Esophagus muscularis mucosa (tissue), 4 donors: ENCODE results near the gene SH2D5. TPM values are rescaled to one million over a fixed set of nuclear protein-coding genes. Genes with fewer than 3 reads are reported as not detected.

Source experiments
- DNase-seq: peaks from one replicate; pipeline ENCODE4 v3.0.0-alpha.2; 2017; ENCODE audit errors: extremely low spot score
- H3K27ac ChIP-seq, 4 donors: fragments of 200-600 bp; sonication (generic); replicated peaks in 1 of 4; 1 replicate in 3 of 4; 2 replicates in 1 of 4; pipeline ENCODE4 v1.5.1; 2016 to 2019; ENCODE audit warnings: mild to moderate bottlenecking in 1 of 4
- H3K27me3 ChIP-seq, 4 donors: fragments of 200-600 bp; sonication (generic); one replicate each; pipeline versions ENCODE4 v1.5.1 to v1.6.0; 2016 to 2019
- H3K36me3 ChIP-seq, 4 donors: fragments of 200-600 bp; sonication (generic); one replicate each; pipeline ENCODE4 v1.5.1; 2016 to 2019
- H3K4me1 ChIP-seq, 4 donors: fragments of 200-600 bp; sonication (generic); one replicate each; pipeline ENCODE4 v1.5.1; 2016 to 2019
- H3K4me3 ChIP-seq, 4 donors: fragments of 200-600 bp; sonication (generic); 1 replicate in 2 of 4; 2 replicates in 2 of 4; pipeline ENCODE4 v1.5.1; 2016 to 2019; ENCODE audit warnings: mild to moderate bottlenecking in 4 of 4, moderate library complexity in 1 of 4
- H3K9me3 ChIP-seq, 4 donors: fragments of 200-600 bp; sonication (generic); 1 replicate in 3 of 4; 2 replicates in 1 of 4; pipeline ENCODE4 v1.5.1; 2016 to 2019
- CTCF ChIP-seq, 3 experiments: fragments of 200-600 bp in 2 of 3; fragments of 450-650 bp in 1 of 3; sonication (generic) in 2 of 3; IDR thresholded peaks; one replicate each; pipeline ENCODE4 v1.5.1; 2017 to 2019; ENCODE audit warnings: antibody characterized with exemption in 3 of 3, mild to moderate bottlenecking in 2 of 3, moderate library complexity in 1 of 3
- EP300 ChIP-seq: sonication (generic); formaldehyde crosslinking; IDR thresholded peaks from one replicate; pipeline ENCODE4 v1.6.1; 2017; ENCODE audit warnings: antibody characterized with exemption
- POLR2A ChIP-seq: fragments of 450-650 bp; IDR thresholded peaks from one replicate; pipeline ENCODE4 v1.6.1; 2017; ENCODE audit warnings: antibody characterized with exemption, moderate library complexity, mild to moderate bottlenecking, low read depth
- POLR2AphosphoS5 ChIP-seq, 2 donors: sonication (generic); formaldehyde crosslinking; IDR thresholded peaks; one replicate each; pipeline ENCODE4 v1.6.1; 2017; ENCODE audit warnings: antibody characterized with exemption in 2 of 2
- WGBS: methylation state at CpG from one replicate; pipeline ENCODE4 v1.1.5; 2018; 5-methylcytosine and 5-hydroxymethylcytosine counted together
- intact Hi-C: fragments of 100-400 bp; cut with DNase I; formaldehyde crosslinking; loops from one replicate; pipeline ENCODE4 v1.15.1; 2023
- total RNA-seq, 4 donors: library from RNA; depleted of rRNA; stranded (reverse); fragments of >200 nt; gene quantifications; one replicate each; pipeline versions ENCODE4 v1.1.0 to v1.2.1, GENCODE V29; 2016

The SH2D5 gene
- total RNA-seq, 4 donors from 2014 or later = 0.42 to 7.2 (median 1.7) TPM

DNA sequence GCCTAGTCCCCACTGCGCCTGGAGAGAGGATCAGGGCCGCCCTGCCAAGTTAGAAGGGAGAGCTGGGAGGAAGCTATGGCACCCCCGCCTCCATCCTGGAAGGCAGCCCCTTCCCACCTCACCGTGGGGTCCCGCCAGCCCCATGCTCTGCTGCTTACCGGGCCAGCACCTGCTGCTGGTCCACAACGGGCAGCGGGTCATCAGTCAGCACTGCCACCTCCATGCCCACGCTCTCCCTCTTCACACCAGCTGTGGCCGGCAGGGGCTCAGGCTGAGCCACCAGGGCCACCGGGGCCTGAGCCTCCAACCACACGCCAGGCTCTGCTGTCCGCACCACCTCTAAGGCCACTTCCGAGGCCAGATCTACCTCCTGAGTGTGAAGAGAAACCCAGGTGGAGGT lies 47.9 kb downstream of the SH2D5 start:
- intact Hi-C loops = no loop called here
- peak overlapping the region; percentile 56 to 71 (median 69) for H3K27ac ChIP-seq
- peak overlapping the region; percentile 29 to 48 (median 35) for H3K4me3 ChIP-seq
- DNase-seq = no peak
- no peaks in the 10 kb centered on the region for H3K27me3 ChIP-seq
- no peaks in the 10 kb centered on the region for H3K36me3 ChIP-seq
- peaks cover 0 to 18% (median 11%) of the 10 kb centered on the region in 4 donors for H3K4me1 ChIP-seq
- WGBS = 78% methylated on average over 11 of the region's 14 CpGs
- H3K9me3 ChIP-seq = no peaks in the 10 kb centered on the region
- TF ChIP-seq POLR2AphosphoS5 (IDR thresholded peaks at IDR 0.05) (no peak), CTCF (IDR thresholded peaks at IDR 0.05) (no peak), POLR2A (no peak), EP300 (no peak)

DNA sequence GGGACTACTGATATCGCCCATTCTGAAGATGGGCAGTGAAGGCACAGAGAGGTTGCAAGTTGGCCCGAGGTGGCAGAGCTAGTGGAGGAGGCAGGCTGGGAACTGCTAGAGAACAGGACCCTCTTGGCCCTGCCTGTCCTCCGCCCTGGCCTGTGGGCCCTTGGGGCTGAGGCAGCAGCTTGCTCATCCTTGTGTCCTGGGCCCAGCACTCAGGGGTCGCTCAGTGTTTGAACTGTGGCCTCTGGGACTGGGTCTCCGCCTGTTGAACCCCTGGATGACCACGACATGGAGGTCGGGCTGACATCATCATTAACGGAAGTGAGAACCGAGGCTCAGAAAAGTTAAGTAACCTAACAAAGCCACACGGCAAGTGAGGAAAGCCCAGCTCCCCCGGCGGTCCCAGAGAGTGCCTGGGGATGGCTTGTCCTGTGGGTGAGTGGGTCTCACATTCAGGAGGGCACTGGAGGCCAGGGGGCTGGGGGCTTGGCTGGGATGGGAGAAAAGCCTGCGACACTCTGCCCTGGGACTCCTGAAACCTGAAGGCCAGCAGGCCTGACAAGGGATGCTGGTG lies 48.4 kb downstream of the SH2D5 start:
- Histone ChIP-seq H3K27ac (peak overlapping the region; percentile 56 to 71 (median 69)), H3K9me3 (no peaks in the 10 kb centered on the region), H3K36me3 (peaks cover 0 to under 1% (median 0%) of the 10 kb centered on the region in 4 donors), H3K4me1 (peaks cover 0 to 18% (median 11%) of the 10 kb centered on the region in 4 donors), H3K4me3 (peak overlapping the region; percentile 29 to 48 (median 35)), H3K27me3 (no peaks in the 10 kb centered on the region)
- intact Hi-C loops = no loop called here
- WGBS = 70% methylated on average over 13 of the region's 13 CpGs
- DNase-seq = no peak
- TF ChIP-seq EP300 = no peak
- no peak for TF ChIP-seq CTCF (IDR thresholded peaks at IDR 0.05)
- no peak for TF ChIP-seq POLR2A
- no peak for TF ChIP-seq POLR2AphosphoS5 (IDR thresholded peaks at IDR 0.05)

- WGBS = 89% methylated on average over 10 of the region's 10 CpGs
- intact Hi-C loops = no loop called here
- Histone ChIP-seq H3K36me3 (peaks cover 0 to 5% (median 0%) of the 10 kb centered on the region in 4 donors), H3K9me3 (no peaks in the 10 kb centered on the region), H3K27me3 (no peaks in the 10 kb centered on the region), H3K27ac (no peak overlapping the region), H3K4me3 (no peak overlapping the region), H3K4me1 (peaks cover 0 to 18% (median 11%) of the 10 kb centered on the region in 4 donors)
- TF ChIP-seq POLR2AphosphoS5 (IDR thresholded peaks at IDR 0.05) = no peak
- no peak for TF ChIP-seq CTCF (IDR thresholded peaks at IDR 0.05)
- no peak for TF ChIP-seq EP300
- no peak for TF ChIP-seq POLR2A
- DNase-seq = no peak
Observed at GRCh38 chr1:20683614-20684013, 48.9 kb downstream of the SH2D5 start.

DNA sequence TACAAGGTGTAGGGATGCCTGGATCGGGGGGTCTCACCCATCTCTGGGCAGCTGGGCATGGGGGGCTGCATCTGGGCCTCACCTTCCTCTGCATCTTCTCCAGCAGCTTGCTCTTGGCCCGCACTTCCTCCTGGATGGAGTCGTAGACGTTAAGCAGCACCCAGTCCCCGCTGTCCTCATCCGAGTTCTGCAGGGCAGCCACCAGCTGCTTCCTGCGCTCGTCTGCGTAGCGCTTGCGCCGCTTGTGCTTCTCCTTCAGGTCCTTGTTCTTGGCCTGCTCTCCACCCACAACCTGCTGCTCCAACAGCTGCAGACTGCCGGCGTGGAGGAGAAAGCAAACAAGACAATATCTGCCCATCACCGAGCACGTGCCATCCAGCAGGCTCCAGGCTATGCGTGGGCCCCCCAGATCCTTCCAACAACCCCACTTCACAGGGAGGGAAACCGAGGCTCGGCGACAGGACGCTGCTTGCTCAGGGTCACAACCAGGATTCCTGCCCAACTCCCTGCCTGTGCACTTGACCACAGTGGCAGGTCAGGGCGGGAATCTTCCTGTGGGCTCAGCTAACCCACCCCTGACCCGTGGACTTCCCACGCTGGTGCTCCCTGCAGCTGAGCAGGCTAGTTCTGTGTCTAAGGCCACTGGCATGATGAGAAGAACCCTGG lies 49.8 kb downstream of the SH2D5 start:
- intact Hi-C loops = no loop called here
- no peak for DNase-seq
- WGBS = 80% methylated on average over 19 of the region's 24 CpGs

More for the DNA sequence above, 49.8 kb downstream of the SH2D5 start:
- Histone ChIP-seq H3K9me3 (no peaks in the 10 kb centered on the region), H3K36me3 (peaks cover 0 to 6% (median 0%) of the 10 kb centered on the region in 4 donors), H3K4me3 (no peak overlapping the region), H3K4me1 (peaks cover 0 to 18% (median 11%) of the 10 kb centered on the region in 4 donors), H3K27ac (no peak overlapping the region), H3K27me3 (no peaks in the 10 kb centered on the region)
- TF ChIP-seq POLR2AphosphoS5 (IDR thresholded peaks at IDR 0.05) (no peak), POLR2A (no peak), CTCF (IDR thresholded peaks at IDR 0.05) (no peak), EP300 (no peak)
